ENCODE results near the gene ARHGAP33. TPM values are rescaled to one million over a fixed set of nuclear protein-coding genes. Genes with fewer than 3 reads are reported as not detected.

Gene ARHGAP33
- total RNA-seq: 10 to 100 TPM; 57.0 to 75.7 TPM

GRCh38 chr19:35775298-35776101, at the start of gene ARHGAP33:
TSS of gene ARHGAP33 (plus strand) at chr19:35775564. CDS start at chr19:35775659, 95 bp downstream.

GRCh38 chr19:35742121-35742724, 33.1 kb upstream of the ARHGAP33 start, which contains the start of gene IGFLR1:
TSS of gene IGFLR1 (minus strand) at chr19:35742452. CDS start at chr19:35741180, 1,272 bp downstream.

GRCh38 chr19:35745328-35746086, 29.9 kb upstream of the ARHGAP33 start, which contains the start of the genes PSENEN and U2AF1L4:
TSS of gene PSENEN (plus strand) at chr19:35745651. CDS start at chr19:35745931, 280 bp downstream.
TSS of gene U2AF1L4 (minus strand) at chr19:35745418. CDS start at chr19:35745391, 27 bp downstream.

GRCh38 chr19:35748106-35749020, 27.0 kb upstream of the ARHGAP33 start, which contains the start of gene LIN37:
TSS of gene LIN37 (plus strand) at chr19:35748576. CDS start at chr19:35748725, 149 bp downstream.

GRCh38 chr19:35756377-35757230, 18.8 kb upstream of the ARHGAP33 start, which contains the start of gene HSPB6:
TSS of gene HSPB6 (minus strand) at chr19:35757029. CDS start at chr19:35757008, 21 bp downstream.

GRCh38 chr19:35757749-35758608, 17.4 kb upstream of the ARHGAP33 start, which contains the start of gene PROSER3:
TSS of gene PROSER3 (plus strand) at chr19:35758176. CDS start at chr19:35758216, 40 bp downstream.

GRCh38 chr19:35812220-35813042, 37.1 kb downstream of the ARHGAP33 start, which contains the start of gene PRODH2:
TSS of gene PRODH2 (minus strand) at chr19:35812845. CDS start at chr19:35812805, 40 bp downstream.

Other genes with a start within 250 kb of the ARHGAP33 start
- gene SBSN, start 247.3 kb upstream of the ARHGAP33 start, total RNA-seq: not detected
- gene GAPDHS, start 242.1 kb upstream of the ARHGAP33 start, total RNA-seq: not detected
- gene TMEM147, start 229.9 kb upstream of the ARHGAP33 start, total RNA-seq: 10 to 100 TPM; 46.0 to 46.8 TPM
- gene ATP4A, start 211.9 kb upstream of the ARHGAP33 start, total RNA-seq: not detected
- gene PMIS2, start 189.4 kb upstream of the ARHGAP33 start, total RNA-seq: not detected
- gene HAUS5, start 162.8 kb upstream of the ARHGAP33 start, total RNA-seq: 10 to 100 TPM; 41.8 to 48.0 TPM
- 10 to 100 TPM; 86.6 to 89.2 TPM for gene RBM42, start 146.5 kb upstream of the ARHGAP33 start, total RNA-seq
- 1 to 10 TPM; 1.0 to 1.2 TPM for gene ETV2, start 133.8 kb upstream of the ARHGAP33 start, total RNA-seq
- gene COX6B1, start 127.2 kb upstream of the ARHGAP33 start, total RNA-seq: 100 to 1,000 TPM; 440 to 457 TPM
- gene UPK1A, start 109.0 kb upstream of the ARHGAP33 start, total RNA-seq: 1 to 10 TPM; 1.4 to 1.6 TPM
- 10 to 100 TPM; 15.2 to 16.2 TPM for gene ZBTB32, start 71.0 kb upstream of the ARHGAP33 start, total RNA-seq
- gene KMT2B, start 57.6 kb upstream of the ARHGAP33 start, total RNA-seq: 10 to 100 TPM; 57.3 to 59.9 TPM
- gene IGFLR1, start 33.1 kb upstream of the ARHGAP33 start, total RNA-seq: 10 to 100 TPM; 60.3 to 60.9 TPM
- 10 to 100 TPM; 40.0 to 42.6 TPM for gene U2AF1L4, start 30.1 kb upstream of the ARHGAP33 start, total RNA-seq
- gene PSENEN, start 29.9 kb upstream of the ARHGAP33 start, total RNA-seq: 10 to 100 TPM; 43.7 to 44.7 TPM
- gene LIN37, start 27.0 kb upstream of the ARHGAP33 start, total RNA-seq: 10 to 100 TPM; 10.6 to 13.0 TPM
- not detected for gene HSPB6, start 18.5 kb upstream of the ARHGAP33 start, total RNA-seq
- 10 to 100 TPM; 50.4 to 51.2 TPM for gene PROSER3, start 17.4 kb upstream of the ARHGAP33 start, total RNA-seq
- gene PRODH2, start 37.3 kb downstream of the ARHGAP33 start, total RNA-seq: not detected
- not detected for gene NPHS1, start 76.9 kb downstream of the ARHGAP33 start, total RNA-seq
- under 1 TPM; 0.30 to 0.63 TPM for gene KIRREL2, start 81.3 kb downstream of the ARHGAP33 start, total RNA-seq
- gene APLP1, start 93.0 kb downstream of the ARHGAP33 start, total RNA-seq: 1 to 10 TPM in 1 of 2 experiments, under 1 TPM in 1; 0.30 to 1.2 TPM
- gene NFKBID, start 125.0 kb downstream of the ARHGAP33 start, total RNA-seq: 10 to 100 TPM; 35.6 to 42.9 TPM
- gene HCST, start 127.0 kb downstream of the ARHGAP33 start, total RNA-seq: 100 to 1,000 TPM; 195 to 204 TPM
- under 1 TPM in 1 of 2 experiments, not detected in 1; 0.43 TPM for gene TYROBP, start 132.7 kb downstream of the ARHGAP33 start, total RNA-seq
- gene LRFN3, start 160.8 kb downstream of the ARHGAP33 start, total RNA-seq: 10 to 100 TPM; 12.4 to 13.0 TPM
- gene SDHAF1, start 219.6 kb downstream of the ARHGAP33 start, total RNA-seq: 10 to 100 TPM; 17.4 to 19.6 TPM
- 1 to 10 TPM; 1.6 to 2.0 TPM for gene SYNE4, start 233.2 kb downstream of the ARHGAP33 start, total RNA-seq
- 10 to 100 TPM; 42.1 to 44.0 TPM for gene ALKBH6, start 238.6 kb downstream of the ARHGAP33 start, total RNA-seq

All from activated naive CD4-positive, alpha-beta T cell treated with anti-CD3 and anti-CD28 coated beads, Interleukin-2, amount 10 ng/mL, durations not matched to agents 5 hours and 36 hours (primary cell).